ENCODE data around the gene HS3ST4. TPM values are rescaled to one million over a fixed set of nuclear protein-coding genes. Genes with fewer than 3 reads are reported as not detected.

HS3ST4 gene
- total RNA-seq, 1 donor from 2014 or later: not detected

- H3K4me3 ChIP-seq (ENCODE audit: low read depth, low read length): no peak overlapping the region
- no peak for TF ChIP-seq CTCF (conservative IDR thresholded peaks at IDR 0.05; ENCODE audit: low read depth, low read length)
- no peak for DNase-seq (ENCODE audit: low read depth)
Measured at GRCh38 chr16:25834101-25834500, 142.3 kb downstream of the HS3ST4 start.

GRCh38 chr16:25835126-25835525, 143.4 kb downstream of the HS3ST4 start:
- H3K4me3 ChIP-seq (ENCODE audit: low read depth, low read length): no peak overlapping the region
- no peak for DNase-seq (ENCODE audit: low read depth)
- no peak for TF ChIP-seq CTCF (conservative IDR thresholded peaks at IDR 0.05; ENCODE audit: low read depth, low read length)

GRCh38 chr16:25838724-25839186, 147.0 kb downstream of the HS3ST4 start:
- DNase-seq (ENCODE audit: low read depth): peak; percentile 16
- H3K4me3 ChIP-seq (ENCODE audit: low read depth, low read length): no peak overlapping the region

GRCh38 chr16:25841761-25842160, 150.0 kb downstream of the HS3ST4 start:
- no peak overlapping the region for H3K4me3 ChIP-seq (ENCODE audit: low read depth, low read length)
- DNase-seq (ENCODE audit: low read depth): no peak
- TF ChIP-seq CTCF (conservative IDR thresholded peaks at IDR 0.05; ENCODE audit: low read depth, low read length): no peak

More at GRCh38 chr16:25838724-25839186, 147.0 kb downstream of the HS3ST4 start:
- peak; percentile 69 for TF ChIP-seq CTCF (conservative IDR thresholded peaks at IDR 0.05; ENCODE audit: low read depth, low read length)

GRCh38 chr16:25845901-25846300, 154.1 kb downstream of the HS3ST4 start:
- TF ChIP-seq CTCF (conservative IDR thresholded peaks at IDR 0.05; ENCODE audit: low read depth, low read length): no peak
- H3K4me3 ChIP-seq (ENCODE audit: low read depth, low read length): no peak overlapping the region
- no peak for DNase-seq (ENCODE audit: low read depth)

- TF ChIP-seq CTCF (conservative IDR thresholded peaks at IDR 0.05; ENCODE audit: low read depth, low read length): no peak
- no peak for DNase-seq (ENCODE audit: low read depth)
Measured at GRCh38 chr16:25854141-25854540, 162.4 kb downstream of the HS3ST4 start.

GRCh38 chr16:25855063-25855462, 163.3 kb downstream of the HS3ST4 start:
- no peak for DNase-seq (ENCODE audit: low read depth)
- TF ChIP-seq CTCF (conservative IDR thresholded peaks at IDR 0.05; ENCODE audit: low read depth, low read length): no peak
- H3K4me3 ChIP-seq (ENCODE audit: low read depth, low read length): no peak overlapping the region

More at GRCh38 chr16:25854141-25854540, 162.4 kb downstream of the HS3ST4 start:
- no peak overlapping the region for H3K4me3 ChIP-seq (ENCODE audit: low read depth, low read length)

Data from epithelial cell of proximal tubule (primary cell).